Lower leg skin (tissue), 3 donors: ENCODE data around the gene AFDN.

Experiments used
- CTCF ChIP-seq, 3 donors: fragments of 450-650 bp; IDR thresholded peaks; one replicate each; pipeline ENCODE4 v1.5.1; 2016; ENCODE audit warnings: antibody characterized with exemption in 3 of 3, mild to moderate bottlenecking in 3 of 3, moderate library complexity in 2 of 3
- POLR2A ChIP-seq, 2 donors: fragments of 450-650 bp; IDR thresholded peaks; one replicate each; pipeline ENCODE4 v1.6.1; 2016 to 2017; ENCODE audit warnings: antibody characterized with exemption in 2 of 2, mild to moderate bottlenecking in 1 of 2, moderate library complexity in 1 of 2

DNA sequence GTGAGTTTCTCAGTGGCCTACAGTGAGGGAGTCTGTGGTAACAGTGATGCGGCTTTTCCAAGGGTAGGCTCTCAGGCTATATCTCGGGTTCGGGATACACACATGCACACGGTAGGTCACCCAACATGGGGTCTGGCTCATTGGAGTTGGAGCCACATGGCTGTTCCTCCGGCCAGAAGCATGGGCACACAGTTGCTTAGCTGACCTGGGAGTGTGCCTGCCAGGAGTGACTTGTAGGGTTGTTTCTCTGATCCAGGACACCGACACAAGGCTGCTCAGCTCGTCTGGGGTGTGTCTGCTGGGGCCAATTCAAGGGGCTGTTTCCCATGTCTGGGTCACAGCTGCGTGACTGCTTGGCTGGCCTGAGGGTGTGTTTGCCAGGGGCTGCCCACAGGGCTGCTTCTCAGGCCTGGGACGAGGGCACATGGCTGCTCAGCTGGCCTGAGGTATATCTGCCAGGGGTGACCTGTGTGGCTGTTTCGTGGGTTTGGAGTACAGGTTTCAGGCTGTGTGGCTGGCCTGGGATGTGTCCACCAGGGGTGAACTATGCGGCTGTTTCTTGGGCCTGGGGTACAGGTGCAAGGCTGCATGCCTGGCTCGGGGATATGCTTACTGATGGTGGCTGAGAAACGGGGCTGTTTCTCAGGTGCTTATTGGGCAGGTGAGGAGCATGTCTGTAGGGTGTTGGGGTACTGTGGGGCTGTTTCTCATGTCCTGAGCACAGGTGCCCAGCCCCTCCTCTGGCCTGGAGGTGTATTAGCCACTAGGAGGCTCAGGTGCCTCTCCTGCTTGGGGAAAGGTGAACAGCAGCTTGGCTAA lies 185.9 kb downstream of the AFDN start:
- TF ChIP-seq CTCF (IDR thresholded peaks at IDR 0.05): no peak
- TF ChIP-seq POLR2A (IDR thresholded peaks at IDR 0.05): no peak
